NCI-H345 (cell line): Measurements from ENCODE around the gene SLC27A2.

Experiments
- DNase-seq: peaks from one replicate; lab custom pipeline; 2025; lab: John Stamatoyannopoulos, UW

SLC27A2 gene

DNA sequence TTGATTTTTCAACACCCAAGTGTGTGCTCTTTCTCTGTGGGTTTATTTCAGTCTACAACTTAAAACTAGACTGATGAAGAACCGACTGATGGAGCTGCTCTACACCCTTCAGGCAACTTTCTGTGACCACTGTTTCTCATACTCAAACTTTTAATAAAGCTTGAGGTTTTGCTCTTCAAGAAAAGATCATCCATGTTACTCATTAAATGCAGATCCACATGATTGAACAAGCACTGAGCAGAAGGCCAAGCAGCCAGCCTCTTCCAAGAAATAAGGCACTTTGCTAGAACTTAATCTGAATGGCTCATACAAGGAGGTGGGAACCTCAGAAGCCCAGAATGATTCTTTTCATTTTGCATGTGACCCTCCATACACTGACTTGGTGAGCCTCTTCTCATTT, 8.7 kb downstream of the SLC27A2 start:
- DNase-seq, result no peak

DNA sequence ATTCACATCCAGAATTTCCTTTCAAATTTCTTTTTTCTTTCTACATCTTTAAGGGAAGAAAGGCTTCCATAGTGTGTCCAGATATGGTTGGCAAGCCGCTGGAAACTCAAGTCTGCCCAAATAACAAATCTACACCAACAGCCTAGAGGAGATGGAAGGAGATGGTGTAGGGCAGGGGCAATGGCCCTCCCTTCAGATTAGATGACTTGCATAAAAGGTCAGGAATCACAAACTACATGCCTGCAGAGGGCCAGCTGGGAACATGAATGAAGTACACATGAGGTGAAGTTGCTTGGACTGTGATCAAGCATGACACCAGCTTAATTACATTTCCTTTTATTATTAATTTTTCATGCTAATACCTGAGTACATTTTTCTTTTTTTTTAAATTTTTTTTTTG, 10.2 kb downstream of the SLC27A2 start:
- no peak for DNase-seq

DNA sequence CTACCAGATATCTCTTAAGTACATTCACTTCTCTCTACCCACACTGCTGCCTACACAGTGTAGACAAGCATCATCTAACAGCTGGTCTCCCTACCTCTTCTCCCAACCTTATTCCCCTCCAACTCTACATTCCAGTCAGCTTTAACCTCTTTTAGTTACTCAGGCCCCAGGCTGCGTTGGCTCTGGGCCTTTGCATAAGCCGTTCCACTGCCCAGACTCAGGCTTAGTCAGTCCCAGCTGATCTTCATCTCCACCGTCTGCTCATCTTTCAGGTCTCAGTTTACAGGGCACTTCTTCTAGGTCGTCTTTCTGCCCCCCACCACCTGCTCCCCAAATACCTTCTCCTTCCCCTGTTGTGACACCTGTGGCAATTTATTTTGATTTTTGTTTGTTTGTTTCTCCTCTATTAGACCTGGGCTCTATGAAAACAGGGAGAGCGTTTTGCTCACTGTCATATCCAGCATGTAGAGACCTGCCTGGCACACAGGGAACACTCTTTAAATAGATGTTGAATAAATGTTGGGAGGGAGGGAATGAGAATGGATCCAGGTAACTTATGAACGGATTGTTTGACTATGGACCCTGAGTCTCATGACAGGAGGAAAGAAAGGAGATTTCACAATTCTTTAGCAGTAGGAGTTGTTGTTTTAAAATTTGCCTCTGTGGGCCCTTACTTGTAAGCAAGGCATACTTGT, 11.1 kb downstream of the SLC27A2 start:
- no peak for DNase-seq

- no peak for DNase-seq
Observed at GRCh38 chr15:50202003-50202402, 20.0 kb downstream of the SLC27A2 start.

GRCh38 chr15:50206020-50206419, 24.0 kb downstream of the SLC27A2 start:
- DNase-seq, result no peak

DNA sequence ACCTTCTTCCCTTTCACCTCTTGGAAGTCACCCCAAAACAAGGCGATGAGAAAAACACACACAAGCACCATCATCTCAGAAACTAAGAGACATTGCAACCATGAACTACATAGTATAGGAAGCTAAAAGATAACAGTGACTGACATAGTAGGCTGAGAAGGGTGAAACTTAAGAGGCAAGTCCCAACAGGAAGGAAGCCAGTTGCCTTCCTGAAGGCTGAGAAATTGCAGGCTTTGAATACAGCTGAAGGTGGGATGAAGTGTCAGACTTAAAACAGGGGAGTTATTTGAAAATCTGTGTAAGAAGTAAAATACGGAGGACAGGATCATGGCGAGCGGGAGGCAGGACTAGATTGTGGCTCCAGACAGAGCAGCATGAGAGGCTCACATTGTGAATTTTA, 27.8 kb downstream of the SLC27A2 start:
- DNase-seq, result no peak

GRCh38 chr15:50210462-50211157, 28.6 kb downstream of the SLC27A2 start:
- DNase-seq, result no peak

DNA sequence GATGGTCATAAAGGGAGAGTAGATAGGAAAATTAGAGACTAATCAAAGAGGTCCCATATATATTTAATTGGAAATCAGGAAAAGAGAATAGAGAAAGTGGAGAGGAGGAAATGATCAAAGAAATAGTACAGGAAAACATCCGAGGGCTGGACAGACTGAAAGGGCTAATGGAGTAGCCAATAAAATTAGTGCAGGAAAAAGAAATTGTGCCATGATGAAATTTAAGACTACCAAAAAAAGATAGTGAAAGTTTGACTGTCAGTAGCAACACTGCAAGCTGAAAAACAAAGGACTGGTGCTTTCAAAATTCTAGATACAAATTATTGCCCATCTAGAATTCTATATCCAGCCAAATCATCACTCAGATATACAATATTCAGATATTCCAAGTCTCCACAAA, 36.3 kb downstream of the SLC27A2 start:
- DNase-seq, result no peak

- DNase-seq, result no peak
Observed at GRCh38 chr15:50218691-50219090, 36.7 kb downstream of the SLC27A2 start.

DNA sequence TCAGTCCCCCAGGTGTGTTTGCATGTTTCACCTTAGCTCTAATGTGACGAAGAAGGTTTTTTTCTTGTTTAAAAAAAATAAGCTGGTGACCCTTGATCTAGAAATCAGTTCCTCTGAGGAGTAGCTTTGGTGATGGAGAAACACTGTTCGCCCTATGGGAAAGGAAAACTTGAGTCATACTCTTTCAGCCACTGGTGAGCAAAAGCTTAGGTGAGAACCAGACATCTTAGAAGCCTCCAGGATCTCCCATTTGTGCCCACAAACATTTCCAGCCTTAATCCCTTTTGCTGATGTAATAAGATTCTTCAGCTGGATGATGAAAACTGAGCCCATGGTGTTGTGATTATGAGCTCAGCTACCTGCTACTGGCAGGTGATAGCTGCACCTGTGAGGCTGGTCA, 37.8 kb downstream of the SLC27A2 start:
- DNase-seq, result no peak

GRCh38 chr15:50222181-50222580, 40.2 kb downstream of the SLC27A2 start:
- DNase-seq, result no peak

DNA sequence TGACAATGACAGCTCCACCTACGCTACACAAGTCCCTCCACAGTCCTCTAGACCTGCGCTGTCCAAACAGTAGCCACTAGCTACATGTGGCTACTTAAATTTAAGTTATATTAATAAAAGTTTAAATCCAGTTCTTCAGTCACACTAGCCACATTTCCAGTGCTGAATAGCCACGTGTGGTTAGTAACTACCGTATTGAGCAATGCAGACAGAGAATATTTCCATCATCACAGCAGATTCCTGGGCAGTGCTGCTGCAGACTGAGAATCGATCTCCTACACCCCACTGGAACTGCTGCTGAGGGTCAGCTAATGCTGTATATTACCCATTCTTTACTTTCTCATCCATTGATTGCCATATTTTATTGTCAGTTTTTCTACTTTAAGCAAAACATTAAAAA, 42.6 kb downstream of the SLC27A2 start:
- DNase-seq, result no peak

DNA sequence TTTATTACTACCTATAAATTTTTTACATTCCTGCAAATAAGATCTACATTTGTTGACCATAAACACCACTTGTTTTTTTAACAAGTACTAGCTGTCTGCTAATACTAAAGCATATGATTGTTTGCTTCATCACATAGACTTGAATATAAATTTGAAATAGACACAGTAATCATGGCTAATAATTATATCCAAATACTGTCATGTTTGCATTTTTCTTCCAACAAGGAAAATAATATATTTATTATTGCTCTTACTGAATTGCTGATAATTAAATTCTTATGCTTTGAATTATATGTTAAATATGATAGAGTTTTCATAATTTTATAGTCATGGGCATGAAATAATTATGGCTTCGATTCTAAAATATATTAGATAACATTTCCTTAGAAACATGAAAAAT, 43.1 kb downstream of the SLC27A2 start:
- DNase-seq, result no peak

DNA sequence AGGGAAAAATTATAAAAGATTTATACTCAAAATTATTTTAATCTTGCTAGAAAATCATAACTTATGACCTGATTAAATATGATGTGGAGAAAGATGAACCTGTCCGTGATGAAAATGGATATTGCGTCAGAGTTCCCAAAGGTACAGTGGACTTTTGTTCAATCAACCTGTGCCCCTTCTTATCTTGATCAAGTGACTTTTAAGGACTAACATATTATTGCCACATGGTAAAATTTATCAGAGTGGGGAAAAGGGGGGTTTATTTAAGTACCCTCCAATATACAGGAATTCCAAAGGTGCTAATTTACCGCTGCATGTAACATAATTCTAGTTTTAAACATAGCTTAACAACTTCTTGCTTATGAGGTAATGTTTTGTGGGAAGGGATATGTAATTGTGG, 43.9 kb downstream of the SLC27A2 start:
- no peak for DNase-seq

- DNase-seq, result no peak
Observed at GRCh38 chr15:50227076-50227475, 45.1 kb downstream of the SLC27A2 start.

DNA sequence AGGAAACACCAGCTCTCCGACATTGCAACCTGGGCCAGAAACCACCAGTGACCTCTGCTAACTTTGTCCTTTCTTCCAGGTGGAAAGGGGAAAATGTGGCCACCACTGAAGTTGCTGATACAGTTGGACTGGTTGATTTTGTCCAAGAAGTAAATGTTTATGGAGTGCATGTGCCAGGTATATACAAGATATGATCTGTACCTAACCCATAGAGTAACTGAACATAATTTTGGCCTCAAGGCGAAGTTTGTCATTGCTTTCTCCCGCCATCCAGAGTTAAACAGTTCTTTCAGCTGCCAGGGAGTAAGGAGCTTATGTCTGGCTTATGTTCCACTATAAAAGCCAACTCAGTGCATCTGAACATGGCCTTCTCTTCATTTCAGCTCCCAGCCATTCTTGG, 46.9 kb downstream of the SLC27A2 start:
- DNase-seq, result no peak

- DNase-seq, result no peak
Observed at GRCh38 chr15:50229336-50229735, 47.3 kb downstream of the SLC27A2 start.

GRCh38 chr15:50231761-50232160, 49.8 kb downstream of the SLC27A2 start:
- DNase-seq, result no peak

DNA sequence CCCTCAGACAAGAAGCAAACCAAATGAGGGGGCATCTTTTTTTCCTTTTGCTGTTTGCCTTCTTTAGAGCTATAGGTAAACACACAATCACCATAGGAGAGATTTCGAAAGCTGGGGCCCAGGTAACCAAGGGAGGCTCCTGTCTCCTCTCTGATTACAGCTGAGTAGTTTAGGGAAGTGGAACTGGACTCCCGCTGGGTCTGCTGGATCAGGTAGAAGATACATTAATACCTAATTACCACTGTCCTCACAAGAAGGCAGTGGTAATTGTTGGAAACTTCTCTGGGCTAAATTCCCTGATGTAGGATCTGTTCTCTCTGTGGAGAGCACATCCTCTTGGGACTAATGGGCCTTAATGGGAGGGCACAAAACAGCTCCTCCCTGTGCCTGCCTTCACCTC, 50.8 kb downstream of the SLC27A2 start:
- no peak for DNase-seq

DNA sequence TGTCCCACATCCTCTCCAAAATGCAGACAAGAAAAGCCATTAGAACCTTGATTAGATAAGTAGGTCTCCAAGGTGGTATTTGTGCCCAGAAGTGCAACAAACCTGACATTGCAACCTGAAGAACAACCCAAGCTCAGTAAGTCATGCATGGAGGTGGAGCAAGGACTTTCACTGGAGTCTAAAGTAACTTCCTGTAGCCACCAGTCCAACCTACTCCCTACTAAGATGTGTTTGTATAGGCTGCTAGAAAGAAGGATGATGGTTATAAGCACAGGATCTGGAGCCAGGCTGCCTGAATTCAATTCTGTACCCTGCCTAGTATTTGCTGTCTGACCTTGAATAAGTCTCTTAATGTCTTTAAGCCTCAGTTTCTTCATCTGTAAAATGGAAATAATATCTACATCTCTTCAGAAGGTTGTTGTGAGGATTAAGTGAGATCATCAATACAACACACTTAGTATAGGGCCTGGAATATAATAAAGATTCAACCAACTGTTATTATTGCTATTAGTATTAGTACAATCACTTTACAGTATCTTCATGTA, 51.3 kb downstream of the SLC27A2 start:
- DNase-seq, result no peak

GRCh38 chr15:50234764-50235163, 52.8 kb downstream of the SLC27A2 start:
- no peak for DNase-seq

- DNase-seq, result no peak
Observed at GRCh38 chr15:50235794-50236193, 53.8 kb downstream of the SLC27A2 start.

DNA sequence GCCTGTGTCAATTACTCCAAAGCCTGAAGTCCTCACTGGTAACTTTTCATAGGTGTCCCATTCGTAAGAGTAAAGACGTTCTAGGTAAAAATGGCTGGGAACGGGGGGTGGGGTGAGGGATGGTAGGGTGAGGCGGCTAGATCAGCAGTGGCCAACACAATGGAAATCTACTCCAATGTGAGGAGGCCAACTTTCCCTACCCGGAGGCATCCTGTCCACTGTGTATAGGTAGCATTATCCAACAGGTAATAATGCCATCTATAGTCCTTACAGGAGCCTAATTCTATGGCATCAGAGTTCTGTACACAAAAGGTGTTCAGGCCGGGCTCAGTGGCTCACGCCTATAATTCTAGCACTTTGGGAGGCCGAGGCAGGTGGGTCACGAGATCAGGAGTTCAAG, 54.4 kb downstream of the SLC27A2 start:
- DNase-seq, result no peak

- DNase-seq, result no peak
Observed at GRCh38 chr15:50238255-50238654, 56.3 kb downstream of the SLC27A2 start.
